GM12801 (cell line): ENCODE data around the gene TALDO1.

Experiments
- CTCF ChIP-seq: IDR thresholded peaks from one replicate; pipeline ENCODE4 v1.5.1; 2011; ENCODE audit warnings: control low read depth; ENCODE audit not compliant: insufficient read length; ENCODE audit errors: extremely low read depth

Gene TALDO1

GRCh38 chr11:764322-765024, 17.2 kb downstream of the TALDO1 start:
- TF ChIP-seq CTCF: no peak

DNA sequence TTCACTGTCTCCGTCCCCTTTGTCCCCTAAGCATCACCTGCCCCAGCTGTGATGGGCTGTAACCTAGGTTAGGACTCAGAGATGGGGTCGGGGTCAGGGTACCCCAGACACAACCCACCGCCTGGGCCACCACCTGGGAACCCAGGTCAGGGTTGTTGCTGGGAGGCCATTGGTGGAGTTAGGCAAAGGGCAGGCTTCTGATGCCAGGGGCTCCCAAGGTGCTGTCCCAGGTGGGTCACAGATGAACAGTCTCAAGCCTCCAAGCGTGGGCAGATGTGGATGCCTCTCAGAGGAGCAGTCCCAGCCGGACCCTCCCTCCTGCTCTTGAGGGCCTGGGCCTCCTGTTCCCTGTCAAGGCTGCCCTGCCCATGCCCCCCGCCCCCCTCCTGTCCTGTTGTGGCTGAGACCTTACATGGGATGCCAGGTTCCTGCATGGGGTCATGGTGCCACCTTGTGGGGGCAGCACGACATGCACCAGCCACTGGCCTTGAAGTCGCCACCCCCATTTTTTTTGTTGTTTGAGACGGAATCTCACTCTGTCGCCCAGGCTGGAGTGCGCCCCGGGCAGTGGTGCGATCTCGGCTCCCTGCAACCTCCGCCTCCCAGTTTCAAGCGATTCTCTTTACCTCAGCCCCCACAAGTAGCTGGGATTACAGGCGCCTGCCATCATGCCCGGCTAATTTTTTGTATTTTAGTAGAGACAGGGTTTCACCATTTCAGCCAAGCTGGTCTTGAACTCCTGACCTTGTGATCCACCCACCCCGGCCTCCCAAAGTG, 17.9 kb downstream of the TALDO1 start:
- TF ChIP-seq CTCF: no peak

DNA sequence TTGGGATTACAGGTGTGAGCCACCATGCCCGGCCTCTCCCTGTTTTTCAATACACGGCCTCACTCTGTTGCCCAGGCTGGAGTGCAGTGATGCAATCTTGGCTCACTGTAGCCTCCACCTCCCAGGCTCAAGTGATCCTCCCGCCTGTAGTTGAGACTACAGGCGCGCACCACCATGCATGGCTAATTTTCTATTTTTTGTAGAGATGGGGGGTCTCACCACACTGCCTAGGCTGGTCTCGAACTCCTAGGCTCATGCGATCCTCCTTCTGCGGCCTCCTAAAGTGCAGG, 18.5 kb downstream of the TALDO1 start:
- TF ChIP-seq CTCF: no peak

DNA sequence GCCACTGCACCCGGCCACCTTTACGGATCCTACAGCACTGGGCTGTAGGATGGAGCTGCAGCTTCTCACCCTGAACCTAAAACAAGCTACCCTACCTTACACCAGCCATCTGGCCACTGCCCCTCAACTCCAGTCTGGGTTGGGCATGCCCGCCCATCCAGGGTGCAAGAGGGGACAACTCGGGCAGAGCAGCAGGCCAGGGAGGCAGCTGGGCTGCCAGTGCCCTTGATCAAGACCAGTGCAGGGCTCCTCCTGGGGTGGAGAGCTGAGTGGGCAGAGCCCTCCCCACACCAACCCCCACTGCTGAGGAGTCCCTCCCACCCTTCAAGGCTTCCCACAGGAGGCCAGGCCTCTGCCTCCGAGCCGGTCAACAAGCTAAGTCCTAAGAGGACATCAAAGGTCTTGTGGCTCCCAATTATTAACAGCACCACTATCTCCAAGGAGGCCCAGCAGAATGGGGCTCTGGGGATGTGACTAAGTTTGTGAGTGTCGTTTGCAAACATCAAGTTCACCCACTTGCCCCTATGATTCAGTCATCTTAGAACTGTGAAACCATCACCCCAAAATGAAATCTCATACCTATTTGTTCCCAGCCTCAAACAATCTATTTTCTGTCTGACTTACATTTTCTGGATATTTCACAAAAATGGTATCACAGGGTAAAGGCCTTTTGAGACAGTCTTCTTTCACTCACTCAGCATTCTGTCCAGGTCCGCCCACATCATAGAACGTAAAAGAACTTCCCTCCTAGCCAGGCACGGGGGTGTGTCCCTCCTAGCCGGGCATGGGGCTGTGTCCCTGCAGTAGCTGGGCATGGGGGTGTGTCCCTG, 19.1 kb downstream of the TALDO1 start:
- TF ChIP-seq CTCF: no peak

- no peak for TF ChIP-seq CTCF
Measured at GRCh38 chr11:766936-767210, 19.6 kb downstream of the TALDO1 start.

GRCh38 chr11:767238-767637, 20.0 kb downstream of the TALDO1 start:
- no peak for TF ChIP-seq CTCF

DNA sequence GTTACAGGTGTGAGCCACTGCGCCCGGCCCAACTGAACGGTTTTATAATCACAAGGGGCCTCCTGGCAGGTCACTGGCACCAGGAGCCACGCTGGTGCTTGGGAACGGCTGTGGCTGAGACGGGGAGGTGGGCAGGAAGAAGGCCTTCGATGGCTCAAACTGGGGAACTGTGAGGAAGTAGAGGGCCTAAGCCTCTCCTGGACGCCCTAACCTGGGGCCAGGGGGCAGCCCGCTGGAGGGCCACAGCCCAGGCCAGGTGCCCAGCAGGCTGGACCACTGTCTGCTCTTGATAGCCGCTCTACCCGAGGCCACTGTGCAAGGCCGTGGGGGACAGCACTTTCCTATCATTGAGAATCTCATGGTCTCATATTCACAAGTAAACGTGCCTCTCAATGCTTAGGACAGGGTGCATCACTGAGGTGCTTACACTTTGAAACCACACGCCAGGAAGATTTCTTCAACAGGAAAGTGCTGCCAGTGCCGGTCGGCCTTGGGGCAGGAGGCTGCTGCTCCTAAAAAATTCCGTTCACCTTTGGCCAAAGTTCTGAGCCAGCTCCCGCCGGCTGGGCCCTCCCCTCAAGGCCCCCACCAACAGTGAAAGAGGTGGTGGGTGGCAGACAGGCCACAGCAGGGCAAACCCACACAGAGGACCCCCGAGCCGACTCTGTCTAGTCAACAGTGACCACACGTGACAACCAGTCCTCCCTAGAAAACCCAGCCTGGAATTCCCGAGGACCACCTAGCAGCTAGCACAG, 22.8 kb downstream of the TALDO1 start:
- no peak for TF ChIP-seq CTCF
